Liver (tissue), 9 donors: ENCODE data around the gene CCM2. TPM values are rescaled to one million over a fixed set of nuclear protein-coding genes. Genes with fewer than 3 reads are reported as not detected.

Experiments used
- DNase-seq: peaks from one replicate; pipeline ENCODE4 v3.0.0-alpha.2; 2017; ENCODE audit warnings: low spot score
- H3K27ac ChIP-seq, 2 donors: one replicate each; pipeline ENCODE4 v1.7.0; 2013; ENCODE audit warnings: inconsistent platforms in 2 of 2, low read length in 2 of 2, control low read depth in 1 of 2, low read depth in 1 of 2, mild to moderate bottlenecking in 1 of 2
- H3K27me3 ChIP-seq, 4 donors: one replicate each; pipeline versions ENCODE4 v1.6.1 to v1.7.0; 2013; ENCODE audit warnings: low read length in 3 of 4, inconsistent platforms in 1 of 4, mild to moderate bottlenecking in 1 of 4, moderate library complexity in 1 of 4; ENCODE audit not compliant: control insufficient read depth in 4 of 4, insufficient read depth in 4 of 4
- H3K36me3 ChIP-seq, 4 donors: one replicate each; pipeline versions ENCODE4 v1.6.1 to v1.7.0; 2013; ENCODE audit warnings: low read length in 3 of 4, mild to moderate bottlenecking in 3 of 4, low read depth in 1 of 4, moderate library complexity in 1 of 4; ENCODE audit not compliant: control insufficient read depth in 4 of 4, insufficient read depth in 3 of 4
- H3K4me1 ChIP-seq, 4 donors: one replicate each; pipeline versions ENCODE4 v1.6.1 to v1.7.0; 2013; ENCODE audit warnings: low read length in 3 of 4, mild to moderate bottlenecking in 3 of 4, moderate library complexity in 1 of 4; ENCODE audit not compliant: control insufficient read depth in 4 of 4, insufficient read depth in 4 of 4
- H3K4me3 ChIP-seq, 3 donors: one replicate each; pipeline versions ENCODE4 v1.6.1 to v1.7.0; 2013; ENCODE audit warnings: low read length in 3 of 3, control low read depth in 1 of 3, low read depth in 1 of 3, mild to moderate bottlenecking in 1 of 3
- H3K9ac ChIP-seq, 2 donors: one replicate each; pipeline ENCODE4 v1.7.0; 2013; ENCODE audit warnings: low read length in 2 of 2, mild to moderate bottlenecking in 2 of 2, moderate library complexity in 2 of 2, control low read depth in 1 of 2, low read depth in 1 of 2
- H3K9me3 ChIP-seq, 4 donors: one replicate each; pipeline versions ENCODE4 v1.6.1 to v1.7.0; 2013; ENCODE audit warnings: low read length in 3 of 4; ENCODE audit not compliant: control insufficient read depth in 4 of 4
- ATF3 ChIP-seq: IDR thresholded peaks from 2 replicates; pipeline ENCODE4 v1.6.1; 2016; ENCODE audit warnings: antibody characterized with exemption
- CTCF ChIP-seq: fragments of 150-350 bp; IDR thresholded peaks from 2 replicates; pipeline ENCODE4 v1.5.1; 2017; ENCODE audit warnings: improper control_type of control experiment, low read depth, low read length; ENCODE audit not compliant: missing input control
- EGR1 ChIP-seq, 2 donors: IDR thresholded peaks; 2 replicates each; pipeline ENCODE4 v1.6.1; 2016 to 2018; ENCODE audit warnings: antibody characterized with exemption in 2 of 2, low read depth in 2 of 2
- FOXA1 ChIP-seq: IDR thresholded peaks from 2 replicates; pipeline ENCODE4 v1.6.1; 2016; ENCODE audit warnings: antibody characterized with exemption
- FOXA2 ChIP-seq: IDR thresholded peaks from 2 replicates; pipeline ENCODE4 v1.6.1; 2016; ENCODE audit warnings: antibody characterized with exemption
- GABPA ChIP-seq, 2 donors: IDR thresholded peaks in 1 of 2; conservative IDR thresholded peaks in 1 of 2; 2 replicates each; pipeline ENCODE4 v1.6.1; 2016; ENCODE audit warnings: antibody characterized with exemption in 2 of 2, mild to moderate bottlenecking in 1 of 2, moderate library complexity in 1 of 2
- HNF4A ChIP-seq, 2 donors: conservative IDR thresholded peaks; 2 replicates each; pipeline ENCODE4 v1.6.1; 2016; ENCODE audit warnings: antibody characterized with exemption in 2 of 2, mild to moderate bottlenecking in 2 of 2
- HNF4G ChIP-seq: IDR thresholded peaks from 2 replicates; pipeline ENCODE4 v1.6.1; 2016; ENCODE audit warnings: antibody characterized with exemption
- JUND ChIP-seq, 2 donors: IDR thresholded peaks; 2 replicates each; pipeline ENCODE4 v1.6.1; 2016; ENCODE audit warnings: antibody characterized with exemption in 2 of 2
- NR2F2 ChIP-seq: IDR thresholded peaks from 2 replicates; pipeline ENCODE4 v1.6.1; 2016; ENCODE audit warnings: antibody characterized with exemption
- RAD21 ChIP-seq, 2 donors: IDR thresholded peaks; 2 replicates each; pipeline ENCODE4 v1.6.1; 2016; ENCODE audit warnings: antibody characterized with exemption in 2 of 2, mild to moderate bottlenecking in 2 of 2
- RXRA ChIP-seq, 2 donors: IDR thresholded peaks; 2 replicates each; pipeline ENCODE4 v1.6.1; 2017 to 2018; ENCODE audit warnings: antibody characterized with exemption in 2 of 2, mild to moderate bottlenecking in 1 of 2
- SP1 ChIP-seq: IDR thresholded peaks from 2 replicates; pipeline ENCODE4 v1.6.1; 2018; ENCODE audit warnings: antibody characterized with exemption, mild to moderate bottlenecking
- TAF1 ChIP-seq: conservative IDR thresholded peaks from 2 replicates; pipeline ENCODE4 v1.6.1; 2016; ENCODE audit warnings: antibody characterized with exemption, mild to moderate bottlenecking
- YY1 ChIP-seq: IDR thresholded peaks from 2 replicates; pipeline ENCODE4 v1.6.1; 2016; ENCODE audit warnings: antibody characterized with exemption, mild to moderate bottlenecking
- whole genome bisulfite sequencing: extraction: QIAGEN DNeasy Blood & Tissue Kit; methylation state at CpG from one replicate; pipeline ENCODE4 v1.1.7; 2013; 5-methylcytosine and 5-hydroxymethylcytosine counted together
- polyA plus RNA-seq, 2 donors: library from polyadenylated mRNA; stranded (reverse) in 1 of 2; unstranded in 1 of 2; fragments of 200-250 nt in 1 of 2; fragments of >200 nt in 1 of 2; fragmentation: Nextera tagmentation in 1 of 2; extraction: Ambion mirVana in 1 of 2; gene quantifications; one replicate each; pipeline versions ENCODE4 v1.2.1 to v1.2.3, GENCODE V29; 2013 to 2015
- total RNA-seq, 2 donors: library from RNA; depleted of rRNA; stranded (reverse); fragments of >200 nt; gene quantifications; one replicate each; pipeline ENCODE4 v1.2.3, GENCODE V29; 2014
- TF ChIP-seq, protein P1 (sequence below): IDR thresholded peaks from 2 replicates; pipeline ENCODE4 v1.6.1; 2016; ENCODE audit warnings: antibody characterized with exemption, mild to moderate bottlenecking
- TF ChIP-seq, protein P2 (sequence below): IDR thresholded peaks from 2 replicates; pipeline ENCODE4 v1.6.1; 2016; ENCODE audit warnings: antibody characterized with exemption
- TF ChIP-seq, protein P3 (sequence below): IDR thresholded peaks from 2 replicates; pipeline ENCODE4 v1.6.1; 2016; ENCODE audit warnings: antibody characterized with exemption
- donor health status: healthy.
- donor health status: healthy.
- donor health status: healthy.
- donor health status: healthy.
- donor health status: healthy.

Gene CCM2
- total and polyA plus RNA-seq, 4 donors = 26.3 to 65.0 (median 47.5) TPM

DNA sequence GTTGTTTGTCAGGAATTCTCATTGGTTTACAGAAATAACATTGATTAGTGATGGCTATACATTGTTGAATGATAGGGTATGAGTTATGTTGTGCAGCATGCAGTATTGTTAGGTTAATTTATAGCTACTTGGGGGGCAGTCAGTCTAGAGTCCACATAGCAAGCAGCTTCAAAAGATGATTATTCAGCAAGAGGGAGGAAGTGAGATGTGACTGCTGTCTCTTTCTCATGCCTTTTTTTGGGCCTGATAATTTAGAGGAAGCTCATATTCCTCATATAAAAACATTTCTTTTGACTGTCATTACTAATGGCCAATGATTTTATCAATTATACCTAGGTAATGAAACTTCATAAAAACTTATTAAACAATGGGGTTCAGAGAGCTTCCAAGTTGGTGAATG is 114.9 kb downstream of the CCM2 start:
- no peaks in the 10 kb centered on the region for H3K9me3 ChIP-seq
- H3K4me3 ChIP-seq = no peak overlapping the region
- no peak overlapping the region for H3K27ac ChIP-seq
- peaks cover 0 to 12% (median 4%) of the 10 kb centered on the region in 4 donors for H3K4me1 ChIP-seq
- TF ChIP-seq, protein P1, sequence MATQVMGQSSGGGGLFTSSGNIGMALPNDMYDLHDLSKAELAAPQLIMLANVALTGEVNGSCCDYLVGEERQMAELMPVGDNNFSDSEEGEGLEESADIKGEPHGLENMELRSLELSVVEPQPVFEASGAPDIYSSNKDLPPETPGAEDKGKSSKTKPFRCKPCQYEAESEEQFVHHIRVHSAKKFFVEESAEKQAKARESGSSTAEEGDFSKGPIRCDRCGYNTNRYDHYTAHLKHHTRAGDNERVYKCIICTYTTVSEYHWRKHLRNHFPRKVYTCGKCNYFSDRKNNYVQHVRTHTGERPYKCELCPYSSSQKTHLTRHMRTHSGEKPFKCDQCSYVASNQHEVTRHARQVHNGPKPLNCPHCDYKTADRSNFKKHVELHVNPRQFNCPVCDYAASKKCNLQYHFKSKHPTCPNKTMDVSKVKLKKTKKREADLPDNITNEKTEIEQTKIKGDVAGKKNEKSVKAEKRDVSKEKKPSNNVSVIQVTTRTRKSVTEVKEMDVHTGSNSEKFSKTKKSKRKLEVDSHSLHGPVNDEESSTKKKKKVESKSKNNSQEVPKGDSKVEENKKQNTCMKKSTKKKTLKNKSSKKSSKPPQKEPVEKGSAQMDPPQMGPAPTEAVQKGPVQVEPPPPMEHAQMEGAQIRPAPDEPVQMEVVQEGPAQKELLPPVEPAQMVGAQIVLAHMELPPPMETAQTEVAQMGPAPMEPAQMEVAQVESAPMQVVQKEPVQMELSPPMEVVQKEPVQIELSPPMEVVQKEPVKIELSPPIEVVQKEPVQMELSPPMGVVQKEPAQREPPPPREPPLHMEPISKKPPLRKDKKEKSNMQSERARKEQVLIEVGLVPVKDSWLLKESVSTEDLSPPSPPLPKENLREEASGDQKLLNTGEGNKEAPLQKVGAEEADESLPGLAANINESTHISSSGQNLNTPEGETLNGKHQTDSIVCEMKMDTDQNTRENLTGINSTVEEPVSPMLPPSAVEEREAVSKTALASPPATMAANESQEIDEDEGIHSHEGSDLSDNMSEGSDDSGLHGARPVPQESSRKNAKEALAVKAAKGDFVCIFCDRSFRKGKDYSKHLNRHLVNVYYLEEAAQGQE = no peak
- no peak for TF ChIP-seq NR2F2
- H3K36me3 ChIP-seq = no peaks in the 10 kb centered on the region
- no peak for DNase-seq
- no peaks in the 10 kb centered on the region for H3K27me3 ChIP-seq
- H3K9ac ChIP-seq = no peak overlapping the region

GRCh38 chr7:45116048-45116447 is 116.0 kb downstream of the CCM2 start:
- WGBS = 76% methylated on average over 1 of the region's 1 CpG
- Histone ChIP-seq H3K4me3 (no peak overlapping the region), H3K27me3 (no peaks in the 10 kb centered on the region), H3K9me3 (no peaks in the 10 kb centered on the region), H3K36me3 (no peaks in the 10 kb centered on the region), H3K9ac (no peak overlapping the region), H3K27ac (no peak overlapping the region), H3K4me1 (peaks cover 0 to 3% (median 1%) of the 10 kb centered on the region in 4 donors)
- TF ChIP-seq RAD21 (IDR thresholded peaks at IDR 0.05) (no peak), SP1 (no peak), FOXA2 (no peak), EGR1 (IDR thresholded peaks at IDR 0.05; ENCODE audit: low read depth in 2 of 2) (no peak), RXRA (IDR thresholded peaks at IDR 0.05) (no peak), GABPA (IDR thresholded peaks at IDR 0.05 in 1 of 2, conservative IDR thresholded peaks at IDR 0.05 in 1 of 2) (no peak), TAF1 (no peak), CTCF (no peak), NR2F2 (no peak), YY1 (no peak), FOXA1 (no peak), ATF3 (no peak), JUND (IDR thresholded peaks at IDR 0.05) (no peak), HNF4A (conservative IDR thresholded peaks at IDR 0.05) (no peak), HNF4G (no peak)
- TF ChIP-seq, protein P1 = no peak
- TF ChIP-seq, protein P2, sequence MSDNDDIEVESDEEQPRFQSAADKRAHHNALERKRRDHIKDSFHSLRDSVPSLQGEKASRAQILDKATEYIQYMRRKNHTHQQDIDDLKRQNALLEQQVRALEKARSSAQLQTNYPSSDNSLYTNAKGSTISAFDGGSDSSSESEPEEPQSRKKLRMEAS = no peak
- TF ChIP-seq, protein P3, sequence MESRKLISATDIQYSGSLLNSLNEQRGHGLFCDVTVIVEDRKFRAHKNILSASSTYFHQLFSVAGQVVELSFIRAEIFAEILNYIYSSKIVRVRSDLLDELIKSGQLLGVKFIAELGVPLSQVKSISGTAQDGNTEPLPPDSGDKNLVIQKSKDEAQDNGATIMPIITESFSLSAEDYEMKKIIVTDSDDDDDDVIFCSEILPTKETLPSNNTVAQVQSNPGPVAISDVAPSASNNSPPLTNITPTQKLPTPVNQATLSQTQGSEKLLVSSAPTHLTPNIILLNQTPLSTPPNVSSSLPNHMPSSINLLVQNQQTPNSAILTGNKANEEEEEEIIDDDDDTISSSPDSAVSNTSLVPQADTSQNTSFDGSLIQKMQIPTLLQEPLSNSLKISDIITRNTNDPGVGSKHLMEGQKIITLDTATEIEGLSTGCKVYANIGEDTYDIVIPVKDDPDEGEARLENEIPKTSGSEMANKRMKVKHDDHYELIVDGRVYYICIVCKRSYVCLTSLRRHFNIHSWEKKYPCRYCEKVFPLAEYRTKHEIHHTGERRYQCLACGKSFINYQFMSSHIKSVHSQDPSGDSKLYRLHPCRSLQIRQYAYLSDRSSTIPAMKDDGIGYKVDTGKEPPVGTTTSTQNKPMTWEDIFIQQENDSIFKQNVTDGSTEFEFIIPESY = no peak
- no peak for DNase-seq
